SK-N-SH (cell line): ENCODE results near the gene SH3BGRL2. TPM values are rescaled to one million over a fixed set of nuclear protein-coding genes. Genes with fewer than 3 reads are reported as not detected.

ENCODE experiments used
- CTCF ChIA-PET: fragments of 300-600, 350-600 bp; formaldehyde crosslinking; extraction: SDS; loops from one replicate; lab custom pipeline; 2021; lab: Yijun Ruan, JAX
- POLR2A ChIA-PET: fragments of 350-600 bp; sonication (Branson Sonifier 250); formaldehyde crosslinking; extraction: SDS; loops from one replicate; lab custom pipeline; 2020; ENCODE audit warnings: antibody characterized with exemption, inconsistent platforms; lab: Yijun Ruan, JAX
- DNase-seq: peaks from one replicate; pipeline ENCODE4 v3.0.0; 2012
- H2AFZ ChIP-seq: fragments of 200-600 bp; sonication (generic); 2 replicates; pipeline ENCODE4 v1.8.1; 2016; ENCODE audit warnings: antibody characterized with exemption, mild to moderate bottlenecking, low read depth
- H3F3A ChIP-seq: fragments of 200-600 bp; sonication (generic); replicated peaks from 2 replicates; pipeline ENCODE3; 2016; ENCODE audit warnings: antibody characterized with exemption, mild to moderate bottlenecking; ENCODE audit not compliant: insufficient read depth
- H3K27ac ChIP-seq, 2 experiments: fragments of 200-500 bp in 1 of 2; fragments of 200-600 bp in 1 of 2; sonication (Bioruptor generic) in 1 of 2; sonication (generic), shearing (Covaris generic) in 1 of 2; 2 replicates each; pipeline versions ENCODE4 v1.5.1 to v1.6.1; 2014 to 2016; ENCODE audit warnings: low read depth in 2 of 2, inconsistent platforms in 1 of 2, low read length in 1 of 2, mild to moderate bottlenecking in 1 of 2, mixed read lengths in 1 of 2
- H3K27me3 ChIP-seq: fragments of 200-600 bp; sonication (generic), shearing (Covaris generic); 2 replicates; pipeline ENCODE4 v1.6.1; 2016; ENCODE audit warnings: mixed run types; ENCODE audit not compliant: insufficient read depth
- H3K36me3 ChIP-seq, 2 experiments: fragments of 200-500 bp in 1 of 2; fragments of 200-600 bp in 1 of 2; sonication (Bioruptor generic) in 1 of 2; sonication (generic) in 1 of 2; replicated peaks in 1 of 2; 2 replicates each; pipeline versions ENCODE3 to v1.5.1; 2014 to 2016; ENCODE audit warnings: low read length in 1 of 2, mild to moderate bottlenecking in 1 of 2; ENCODE audit not compliant: insufficient read depth in 2 of 2, control insufficient read depth in 1 of 2
- H3K4me1 ChIP-seq, 2 experiments: fragments of 200-500 bp in 1 of 2; fragments of 200-600 bp in 1 of 2; sonication (Bioruptor generic) in 1 of 2; sonication (generic), shearing (Covaris generic) in 1 of 2; 2 replicates each; pipeline versions ENCODE4 v1.5.1 to v1.6.1; 2014 to 2016; ENCODE audit warnings: low read depth in 1 of 2, low read length in 1 of 2, mixed run types in 1 of 2; ENCODE audit not compliant: insufficient read depth in 2 of 2, control insufficient read depth in 1 of 2
- H3K4me2 ChIP-seq: fragments of 200-600 bp; sonication (generic), shearing (Covaris generic); 2 replicates; pipeline ENCODE4 v1.6.1; 2017; ENCODE audit warnings: mixed run types
- H3K4me3 ChIP-seq, 2 experiments: fragments of 200-500 bp in 1 of 2; fragments of 200-600 bp in 1 of 2; sonication (Bioruptor generic) in 1 of 2; sonication (generic), shearing (Covaris generic) in 1 of 2; 2 replicates each; pipeline versions ENCODE4 v1.5.1 to v1.8.1; 2014 to 2016; ENCODE audit warnings: low read depth in 2 of 2, inconsistent platforms in 1 of 2, low read length in 1 of 2, mild to moderate bottlenecking in 1 of 2, mixed read lengths in 1 of 2, moderate library complexity in 1 of 2
- H3K79me2 ChIP-seq: fragments of 200-600 bp; sonication (generic); 2 replicates; pipeline ENCODE4 v1.8.1; 2017; ENCODE audit warnings: mild to moderate bottlenecking; ENCODE audit not compliant: insufficient read depth
- H3K9ac ChIP-seq: fragments of 200-600 bp; sonication (generic); 2 replicates; pipeline ENCODE4 v1.6.1; 2017; ENCODE audit warnings: mixed run types
- H3K9me2 ChIP-seq: fragments of 200-600 bp; sonication (generic); 2 replicates; pipeline ENCODE4 v1.6.1; 2017; ENCODE audit warnings: mixed run types
- H3K9me3 ChIP-seq: fragments of 200-600 bp; sonication (generic); 2 replicates; pipeline ENCODE4 v1.6.1; 2017; ENCODE audit warnings: mixed run types, mild to moderate bottlenecking, moderate library complexity
- H4K20me1 ChIP-seq: fragments of 200-600 bp; sonication (generic); 2 replicates; pipeline ENCODE4 v1.6.1; 2017; ENCODE audit warnings: mild to moderate bottlenecking, mixed run types; ENCODE audit not compliant: insufficient read depth
- CHD2 ChIP-seq: fragments of 150-350 bp; IDR thresholded peaks from 2 replicates; pipeline ENCODE4 v1.6.1; 2018; ENCODE audit warnings: low read length; ENCODE audit not compliant: partially characterized antibody
- EP300 ChIP-seq, 2 experiments: IDR thresholded peaks; 2 replicates each; pipeline versions ENCODE4 v1.4.0 to v1.6.1; 2012; ENCODE audit warnings: borderline replicate concordance in 1 of 2, low read depth in 1 of 2, low read length in 1 of 2
- EZH2phosphoT487 ChIP-seq: fragments of 200-600 bp; sonication (generic); IDR thresholded peaks from 2 replicates; pipeline ENCODE4 v1.6.1; 2017; ENCODE audit warnings: low read depth, mixed run types, mild to moderate bottlenecking, antibody characterized with exemption, moderate library complexity, borderline replicate concordance
- FOXJ3 ChIP-seq: sonication (generic); formaldehyde crosslinking; IDR thresholded peaks from 2 replicates; pipeline ENCODE4 v1.5.1; 2020; ENCODE audit warnings: mild to moderate bottlenecking, missing genetic modification reagents
- GABPA ChIP-seq: IDR thresholded peaks from 2 replicates; pipeline ENCODE4 v1.4.0; 2012; ENCODE audit warnings: low read depth, mild to moderate bottlenecking
- MAX ChIP-seq: IDR thresholded peaks from 2 replicates; pipeline ENCODE4 v1.4.0; 2012; ENCODE audit warnings: low read depth
- MEF2A ChIP-seq: IDR thresholded peaks from 2 replicates; pipeline ENCODE4 v1.4.0; 2012; ENCODE audit warnings: low read depth, borderline replicate concordance
- MXI1 ChIP-seq: IDR thresholded peaks from 2 replicates; pipeline ENCODE4 v1.6.1; 2012; ENCODE audit warnings: mild to moderate bottlenecking, low read depth, low read length, improper control_type of control experiment
- NFIC ChIP-seq: IDR thresholded peaks from 2 replicates; pipeline ENCODE4 v1.4.0; 2012; ENCODE audit warnings: borderline replicate concordance
- NRF1 ChIP-seq: IDR thresholded peaks from 2 replicates; pipeline ENCODE4 v1.6.1; 2012; ENCODE audit warnings: low read depth, mild to moderate bottlenecking, low read length
- PBX3 ChIP-seq: IDR thresholded peaks from 2 replicates; pipeline ENCODE4; 2012
- RAD21 ChIP-seq: IDR thresholded peaks from 2 replicates; pipeline ENCODE4 v1.6.1; 2012; ENCODE audit warnings: mild to moderate bottlenecking, low read length
- RCOR1 ChIP-seq: fragments of 150-350 bp; IDR thresholded peaks from 2 replicates; pipeline ENCODE4 v1.6.1; 2017; ENCODE audit warnings: antibody characterized with exemption, low read length
- REST ChIP-seq: IDR thresholded peaks from 2 replicates; pipeline ENCODE4 v1.6.1; 2012; ENCODE audit warnings: mild to moderate bottlenecking, low read depth, low read length, moderate library complexity
- SIN3A ChIP-seq: IDR thresholded peaks from 2 replicates; pipeline ENCODE4 v1.6.1; 2012; ENCODE audit warnings: low read depth, mild to moderate bottlenecking, low read length, moderate library complexity, borderline replicate concordance
- SMC3 ChIP-seq: IDR thresholded peaks from 2 replicates; pipeline ENCODE4 v1.6.1; 2012; ENCODE audit warnings: low read depth, low read length, improper control_type of control experiment
- TCF12 ChIP-seq: IDR thresholded peaks from 2 replicates; pipeline ENCODE4 v1.4.0; 2012
- TEAD4 ChIP-seq: IDR thresholded peaks from 2 replicates; pipeline ENCODE4 v1.4.0; 2012; ENCODE audit warnings: mild to moderate bottlenecking, borderline replicate concordance; ENCODE audit not compliant: insufficient read depth
- USF2 ChIP-seq: fragments of 150-350 bp; IDR thresholded peaks from 2 replicates; pipeline ENCODE4 v1.6.1; 2017; ENCODE audit warnings: antibody characterized with exemption, low read length, low read depth, borderline replicate concordance
- YY1 ChIP-seq: IDR thresholded peaks from 2 replicates; pipeline ENCODE4 v1.4.0; 2012; ENCODE audit warnings: low read depth, mild to moderate bottlenecking
- WGBS: methylation state at CpG from one replicate; pipeline ENCODE4 v1.1.6; 2017; ENCODE audit warnings: low lambda C conversion rate; 5-methylcytosine and 5-hydroxymethylcytosine counted together
- polyA plus RNA-seq, 3 experiments: library from polyadenylated mRNA; depleted of rRNA; stranded (reverse); fragments of >200 nt; gene quantifications; 2 replicates each; pipeline ENCODE4 v1.2.3, GENCODE V29; 2012

SH3BGRL2 gene
- polyA plus RNA-seq, 1 of the 3 experiments (the other 2 are of a cell fraction): 1.4 TPM

- TF ChIP-seq SMC3 (no peak), REST (no peak), NFIC (no peak), RAD21 (no peak), PBX3 (no peak), MAX (no peak)
- no peaks in the 10 kb centered on the region for H3K9me2 ChIP-seq
- H3K9ac ChIP-seq: no peak overlapping the region
- ChIA-PET CTCF (interaction anchor here (0.9 to 1.3 kb wide), 5 partner anchors 17 to 221 kb away, joined by 3 to 4 read pairs (median 3); no protein-coding TSS in a partner anchor), POLR2A (no interaction called here)
- no peaks in the 10 kb centered on the region for H3K4me1 ChIP-seq
- no peak overlapping the region for H3K4me3 ChIP-seq
- no peaks in the 10 kb centered on the region for H4K20me1 ChIP-seq
- no peaks in the 10 kb centered on the region for H3F3A ChIP-seq
- no peak overlapping the region for H2AFZ ChIP-seq
- H3K27ac ChIP-seq: no peak overlapping the region
- H3K79me2 ChIP-seq: no peaks in the 10 kb centered on the region
- DNase-seq: no peak
- H3K4me2 ChIP-seq: no peak overlapping the region
- no peaks in the 10 kb centered on the region for H3K27me3 ChIP-seq
- H3K9me3 ChIP-seq: no peaks in the 10 kb centered on the region
- H3K36me3 ChIP-seq: no peaks in the 10 kb centered on the region
These were observed 17.9 kb downstream of the SH3BGRL2 start for GRCh38 chr6:79649016-79649415.

- POLR2A ChIA-PET: no interaction called here
These were observed 19.8 kb downstream of the SH3BGRL2 start for GRCh38 chr6:79650950-79651349.

More at GRCh38 chr6:79650950-79651349, 19.8 kb downstream of the SH3BGRL2 start:
- no peaks in the 10 kb centered on the region for H3K4me1 ChIP-seq
- no peak overlapping the region for H3K9ac ChIP-seq
- H3K9me3 ChIP-seq: no peaks in the 10 kb centered on the region
- no peak for DNase-seq
- H3K27ac ChIP-seq: no peak overlapping the region
- no peaks in the 10 kb centered on the region for H3K9me2 ChIP-seq
- H3F3A ChIP-seq: no peaks in the 10 kb centered on the region
- no peak for TF ChIP-seq NRF1
- no peak for TF ChIP-seq GABPA
- no peak for TF ChIP-seq RCOR1
- TF ChIP-seq TEAD4: no peak
- no peak for TF ChIP-seq MEF2A
- no peak for TF ChIP-seq EP300 (IDR thresholded peaks at IDR 0.05; ENCODE audit: borderline replicate concordance in 1 of 2, low read depth in 1 of 2, low read length in 1 of 2)
- TF ChIP-seq EZH2phosphoT487: no peak
- TF ChIP-seq RAD21: no peak
- no peak for TF ChIP-seq CHD2
- TF ChIP-seq FOXJ3 (CRISPR knock-in tag): no peak
- no peak for TF ChIP-seq YY1
- TF ChIP-seq TCF12: no peak
- TF ChIP-seq SIN3A: no peak
- no peak for TF ChIP-seq REST
- no peak for TF ChIP-seq USF2
- no peak for TF ChIP-seq MXI1
- H3K79me2 ChIP-seq: no peaks in the 10 kb centered on the region
- 66% methylated on average over 3 of the region's 3 CpGs for WGBS
- no peaks in the 10 kb centered on the region for H3K36me3 ChIP-seq
- H3K4me3 ChIP-seq: no peak overlapping the region
- H3K4me2 ChIP-seq: no peak overlapping the region
- CTCF ChIA-PET: no interaction called here
- H4K20me1 ChIP-seq: no peaks in the 10 kb centered on the region
- no peak overlapping the region for H2AFZ ChIP-seq
- no peaks in the 10 kb centered on the region for H3K27me3 ChIP-seq
